Aorta (tissue), 5 donors: ENCODE results near the gene PDSS2. TPM values are rescaled to one million over a fixed set of nuclear protein-coding genes. Genes with fewer than 3 reads are reported as not detected.

Experiments used
- ATAC-seq: fragments of 200-7000 bp; cut with Tn5 transposase; one replicate; pipeline ENCODE4 v1.9.1; 2022; ENCODE audit warnings: moderate library complexity; ENCODE audit not compliant: low FRiP score
- DNase-seq, 2 donors: peaks; one replicate each; pipeline ENCODE4 v3.0.0-alpha.2; 2020
- H3K27ac ChIP-seq, 2 donors: one replicate each; pipeline ENCODE4 v1.5.1; 2013; ENCODE audit warnings: low read length in 2 of 2, mild to moderate bottlenecking in 2 of 2, moderate library complexity in 2 of 2, control low read depth in 1 of 2, inconsistent platforms in 1 of 2, low read depth in 1 of 2
- H3K27me3 ChIP-seq, 2 donors: one replicate each; pipeline ENCODE4 v1.6.1; 2013; ENCODE audit warnings: control low read depth in 1 of 2, low read length in 1 of 2, mild to moderate bottlenecking in 1 of 2, moderate library complexity in 1 of 2; ENCODE audit not compliant: insufficient read depth in 2 of 2, control insufficient read depth in 1 of 2
- H3K36me3 ChIP-seq, 2 donors: one replicate each; pipeline ENCODE4 v1.6.1; 2013; ENCODE audit warnings: control low read depth in 1 of 2, low read length in 1 of 2, mild to moderate bottlenecking in 1 of 2; ENCODE audit not compliant: insufficient read depth in 2 of 2, control insufficient read depth in 1 of 2
- H3K4me1 ChIP-seq, 2 donors: one replicate each; pipeline ENCODE4 v1.6.1; 2013; ENCODE audit warnings: low read length in 2 of 2, control low read depth in 1 of 2, mild to moderate bottlenecking in 1 of 2, moderate library complexity in 1 of 2; ENCODE audit not compliant: insufficient read depth in 2 of 2, control insufficient read depth in 1 of 2
- H3K4me3 ChIP-seq, 2 donors: one replicate each; pipeline ENCODE4 v1.5.1; 2013; ENCODE audit warnings: low read length in 2 of 2, control low read depth in 1 of 2, mild to moderate bottlenecking in 1 of 2
- H3K9me3 ChIP-seq: one replicate; pipeline ENCODE4 v1.6.1; 2013; ENCODE audit warnings: mild to moderate bottlenecking, low read length; ENCODE audit not compliant: control insufficient read depth
- WGBS, 2 donors: extraction: QIAGEN DNeasy Blood & Tissue Kit; methylation state at CpG; one replicate each; pipeline ENCODE4 v1.1.7; 2013; 5-methylcytosine and 5-hydroxymethylcytosine counted together
- intact Hi-C, 2 donors: fragments of 100-400 bp; cut with DNase I; formaldehyde crosslinking; loops; one replicate each; pipeline versions ENCODE4 v1.14.2 to v1.15.0; 2022
- polyA plus RNA-seq, 2 donors: library from polyadenylated mRNA; stranded (reverse); fragments of 200-250 nt; gene quantifications; one replicate each; pipeline ENCODE4 v1.2.3, GENCODE V29; 2013
- total RNA-seq, 2 donors: library from RNA; stranded (reverse); fragmentation: NEBNext Ultra II Directional; extraction: Animal tissue kit (Norgen Biotek cat#: 25700); gene quantifications; one replicate each; pipeline ENCODE4 v1.2.1, GENCODE V29; 2021
- donor health status: healthy with polysubstance abuse.
- donor health status: Bipolar disorder and iron deficiency.
- donor health status: DM: no; HTN: no; CAD: no.
- donor health status: DM: no; HTN: no; CAD: no.
- donor health status: DM: yes; HTN: yes; CAD: no.

PDSS2 gene
- total and polyA plus RNA-seq, 4 donors = 5.3 to 12.9 (median 9.0) TPM

- Histone ChIP-seq H3K27me3 (no peaks in the 10 kb centered on the region), H3K36me3 (no peaks in the 10 kb centered on the region), H3K9me3 (no peaks in the 10 kb centered on the region), H3K4me1 (peaks cover 0 to 2% of the 10 kb centered on the region in 2 donors), H3K4me3 (no peak overlapping the region), H3K27ac (no peak overlapping the region)
- WGBS, 2 donors = 96 to 98% methylated on average over 5 of the region's 5 CpGs
- ATAC-seq (no peak), DNase-seq (no peak)
- intact Hi-C loops = no loop called here
These were observed 127.7 kb downstream of the PDSS2 start for GRCh38 chr6:107331409-107332386.

GRCh38 chr6:107330168-107330567 lies 129.2 kb downstream of the PDSS2 start:
- ATAC-seq (no peak), DNase-seq (no peak)
- H3K4me1 ChIP-seq = peaks cover 0 to 2% of the 10 kb centered on the region in 2 donors
- no peak overlapping the region for H3K4me3 ChIP-seq
- H3K27me3 ChIP-seq = no peaks in the 10 kb centered on the region
- no peaks in the 10 kb centered on the region for H3K9me3 ChIP-seq
- 80 to 83% methylated on average over 4 of the region's 4 CpGs for WGBS, 2 donors
- H3K27ac ChIP-seq = no peak overlapping the region
- intact Hi-C loops = no loop called here
- no peaks in the 10 kb centered on the region for H3K36me3 ChIP-seq

GRCh38 chr6:107329063-107329860 lies 130.1 kb downstream of the PDSS2 start:
- no peak overlapping the region for H3K27ac ChIP-seq
- DNase-seq = no peak
- H3K36me3 ChIP-seq = no peaks in the 10 kb centered on the region
- 76% methylated on average over 5 of the region's 5 CpGs for WGBS, 2 donors
- ATAC-seq = no peak
- H3K4me3 ChIP-seq = no peak overlapping the region
- H3K4me1 ChIP-seq = peaks cover 0 to 2% of the 10 kb centered on the region in 2 donors
- intact Hi-C loops = loop anchor here in 1 of 2 donors (10.0 kb wide), 1 partner anchor 376 kb away; no protein-coding TSS in a partner anchor
- no peaks in the 10 kb centered on the region for H3K9me3 ChIP-seq
- no peaks in the 10 kb centered on the region for H3K27me3 ChIP-seq

- DNase-seq (no peak), ATAC-seq (no peak)
- H3K36me3 ChIP-seq = no peaks in the 10 kb centered on the region
- H3K27ac ChIP-seq = no peak overlapping the region
- H3K4me1 ChIP-seq = peaks cover 0 to 2% of the 10 kb centered on the region in 2 donors
- H3K4me3 ChIP-seq = no peak overlapping the region
- no peaks in the 10 kb centered on the region for H3K27me3 ChIP-seq
- WGBS, 2 donors = 86 to 90% methylated on average over 3 of the region's 3 CpGs
- intact Hi-C loops = loop anchor here in 1 of 2 donors (10.0 kb wide), 1 partner anchor 377 kb away; no protein-coding TSS in a partner anchor
- H3K9me3 ChIP-seq = no peaks in the 10 kb centered on the region
These were observed 131.3 kb downstream of the PDSS2 start for GRCh38 chr6:107328081-107328480.

GRCh38 chr6:107323133-107323785 lies 136.1 kb downstream of the PDSS2 start:
- WGBS, 2 donors = 81 to 85% methylated on average over 1 of the region's 1 CpG
- Histone ChIP-seq H3K36me3 (no peaks in the 10 kb centered on the region), H3K27me3 (no peaks in the 10 kb centered on the region), H3K27ac (no peak overlapping the region), H3K4me3 (no peak overlapping the region), H3K9me3 (no peaks in the 10 kb centered on the region), H3K4me1 (no peaks in the 10 kb centered on the region)
- ATAC-seq = no peak
- intact Hi-C loops = loop anchor here in 1 of 2 donors (10.0 kb wide), 1 partner anchor 382 kb away; no protein-coding TSS in a partner anchor
- no peak for DNase-seq

- DNase-seq (no peak), ATAC-seq (no peak)
- no peaks in the 10 kb centered on the region for H3K27me3 ChIP-seq
- H3K4me3 ChIP-seq = no peak overlapping the region
- no peaks in the 10 kb centered on the region for H3K4me1 ChIP-seq
- no peaks in the 10 kb centered on the region for H3K9me3 ChIP-seq
- intact Hi-C loops = loop anchor here in 1 of 2 donors (10.0 kb wide), 1 partner anchor 383 kb away; no protein-coding TSS in a partner anchor
- H3K36me3 ChIP-seq = no peaks in the 10 kb centered on the region
- H3K27ac ChIP-seq = no peak overlapping the region
These were observed 137.6 kb downstream of the PDSS2 start for GRCh38 chr6:107321793-107322192.

GRCh38 chr6:107319906-107320530 lies 139.3 kb downstream of the PDSS2 start:
- no peaks in the 10 kb centered on the region for H3K36me3 ChIP-seq
- no peaks in the 10 kb centered on the region for H3K9me3 ChIP-seq
- DNase-seq = no peak
- intact Hi-C loops = loop anchor here in 1 of 2 donors (10.0 kb wide), 1 partner anchor 385 kb away; no protein-coding TSS in a partner anchor
- no peak overlapping the region for H3K27ac ChIP-seq
- no peak for ATAC-seq
- H3K27me3 ChIP-seq = no peaks in the 10 kb centered on the region
- WGBS, 2 donors = 60 to 67% methylated on average over 5 of the region's 5 CpGs
- no peak overlapping the region for H3K4me3 ChIP-seq
- H3K4me1 ChIP-seq = no peaks in the 10 kb centered on the region
